ENCODE measurements around the gene H6PD. TPM values are rescaled to one million over a fixed set of nuclear protein-coding genes. Genes with fewer than 3 reads are reported as not detected.
A peak's percentile ranks its signal among the peaks of the same experiment; 100 is the strongest.

Gene H6PD
- total and polyA plus RNA-seq, 2 donors from 2014 or later: 5.7 to 64.3 TPM

DNA sequence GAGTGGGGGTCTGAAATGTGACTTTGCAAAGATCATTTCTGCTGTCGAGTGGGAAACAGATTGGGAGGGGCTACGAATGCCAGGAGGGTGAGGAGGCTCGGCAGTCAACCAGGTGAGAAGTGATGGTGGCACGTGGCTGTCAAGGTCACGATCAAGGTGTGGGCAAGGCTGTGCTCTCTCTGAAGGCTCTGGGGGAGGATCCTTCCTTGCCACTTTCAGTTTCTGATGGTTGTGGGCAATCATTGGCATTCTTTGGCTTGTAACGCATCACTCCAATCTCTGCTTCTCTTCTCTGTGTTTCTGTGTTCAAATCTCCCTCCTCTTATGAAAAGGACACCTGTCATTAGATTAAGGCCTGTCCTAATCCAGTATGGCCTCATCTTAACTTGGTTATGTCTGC lies 52.0 kb downstream of the H6PD start:
- Histone ChIP-seq H3K9me3 (ENCODE audit: control insufficient read depth in 2 of 3, insufficient read depth in 1 of 3, low read length in 3 of 3) (peaks cover 0 to 25% (median 4%) of the 10 kb centered on the region in 3 donors), H3K4me3 (ENCODE audit: low read length in 3 of 3) (no peak overlapping the region), H3K36me3 (ENCODE audit: control insufficient read depth in 2 of 3, insufficient read depth in 3 of 3, low read length in 3 of 3) (no peaks in the 10 kb centered on the region), H3K27me3 (ENCODE audit: control insufficient read depth, insufficient read depth, low read length) (no peaks in the 10 kb centered on the region), H3K9ac (ENCODE audit: low read length in 3 of 3) (no peak overlapping the region), H3K27ac (ENCODE audit: low read depth in 2 of 2, low read length in 2 of 2) (no peak overlapping the region), H3K4me1 (ENCODE audit: control insufficient read depth in 2 of 3, insufficient read depth in 2 of 3, low read depth in 1 of 3, low read length in 3 of 3) (peaks cover 0 to 4% (median 0%) of the 10 kb centered on the region in 3 donors)
- intact Hi-C loops (cut with DNase I): loop anchor here (10.0 kb wide), 1 partner anchor 168 kb away; no protein-coding TSS in a partner anchor
- no peak for DNase-seq
- TF ChIP-seq, protein P1, sequence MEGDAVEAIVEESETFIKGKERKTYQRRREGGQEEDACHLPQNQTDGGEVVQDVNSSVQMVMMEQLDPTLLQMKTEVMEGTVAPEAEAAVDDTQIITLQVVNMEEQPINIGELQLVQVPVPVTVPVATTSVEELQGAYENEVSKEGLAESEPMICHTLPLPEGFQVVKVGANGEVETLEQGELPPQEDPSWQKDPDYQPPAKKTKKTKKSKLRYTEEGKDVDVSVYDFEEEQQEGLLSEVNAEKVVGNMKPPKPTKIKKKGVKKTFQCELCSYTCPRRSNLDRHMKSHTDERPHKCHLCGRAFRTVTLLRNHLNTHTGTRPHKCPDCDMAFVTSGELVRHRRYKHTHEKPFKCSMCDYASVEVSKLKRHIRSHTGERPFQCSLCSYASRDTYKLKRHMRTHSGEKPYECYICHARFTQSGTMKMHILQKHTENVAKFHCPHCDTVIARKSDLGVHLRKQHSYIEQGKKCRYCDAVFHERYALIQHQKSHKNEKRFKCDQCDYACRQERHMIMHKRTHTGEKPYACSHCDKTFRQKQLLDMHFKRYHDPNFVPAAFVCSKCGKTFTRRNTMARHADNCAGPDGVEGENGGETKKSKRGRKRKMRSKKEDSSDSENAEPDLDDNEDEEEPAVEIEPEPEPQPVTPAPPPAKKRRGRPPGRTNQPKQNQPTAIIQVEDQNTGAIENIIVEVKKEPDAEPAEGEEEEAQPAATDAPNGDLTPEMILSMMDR (IDR thresholded peaks at IDR 0.05; ENCODE audit: borderline replicate concordance, extremely low read depth, insufficient read depth): no peak
- FAIRE-seq: no peak

DNA sequence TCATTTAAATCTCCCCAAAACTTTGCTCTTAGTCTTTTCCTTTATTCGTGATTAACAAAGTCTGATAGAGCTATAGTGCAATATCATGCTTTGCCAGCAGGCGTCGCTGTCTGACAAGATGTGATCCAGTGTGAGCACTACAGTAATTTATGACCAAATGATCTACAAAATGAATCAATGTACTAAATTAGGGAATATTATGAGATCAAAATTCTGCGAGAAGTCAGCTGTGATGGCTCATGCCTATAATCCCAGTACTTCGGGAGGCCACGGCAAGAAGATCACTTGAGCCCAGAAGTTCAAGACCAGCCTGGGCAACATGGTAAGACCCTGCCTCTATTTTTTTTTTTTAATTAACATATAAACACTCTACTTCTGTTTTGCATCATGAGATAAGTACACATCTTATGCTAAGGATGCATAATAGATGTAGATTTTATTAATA lies 54.5 kb downstream of the H6PD start:
- FAIRE-seq: peak; percentile 27
- TF ChIP-seq, protein P1 (IDR thresholded peaks at IDR 0.05; ENCODE audit: borderline replicate concordance, extremely low read depth, insufficient read depth): peak; percentile 93
- H3K27ac ChIP-seq (ENCODE audit: low read depth in 2 of 2, low read length in 2 of 2): no peak overlapping the region

DNA sequence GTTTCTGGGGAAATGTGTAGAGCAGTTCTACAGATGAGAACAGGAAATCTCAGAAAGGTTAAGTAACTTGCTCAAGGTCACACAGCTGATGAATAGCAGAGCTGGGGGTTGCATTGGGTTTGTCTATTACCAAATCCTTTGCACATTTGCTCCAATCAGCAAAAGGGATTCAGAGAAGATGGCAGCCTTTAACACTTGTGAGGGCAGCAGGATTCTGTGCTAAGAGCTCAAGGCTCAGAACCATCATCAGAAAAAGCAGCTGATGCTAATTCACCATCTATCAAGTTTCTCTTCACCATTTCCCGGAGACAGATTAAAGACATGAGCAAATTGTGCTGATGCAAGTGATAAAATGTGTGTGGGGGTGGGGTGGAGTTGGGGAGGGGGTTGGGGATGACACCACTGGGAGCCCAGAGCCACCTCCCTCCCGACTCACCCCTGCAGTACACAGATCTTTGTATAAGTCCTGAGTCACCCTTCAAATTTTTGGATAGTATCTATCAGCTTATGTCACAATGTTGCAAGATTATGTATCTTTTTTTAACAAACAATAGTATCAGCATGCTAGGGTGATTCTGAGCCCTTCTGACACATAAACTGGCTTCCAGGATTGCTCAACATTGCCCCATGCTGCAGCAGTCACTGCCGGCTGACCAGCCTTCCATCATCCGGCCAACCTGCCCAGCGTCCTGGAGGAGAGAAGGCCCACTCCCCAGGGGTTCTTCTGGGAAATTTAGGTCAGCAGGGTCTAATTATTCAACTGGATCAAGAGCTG lies 55.3 kb downstream of the H6PD start:
- Histone ChIP-seq H3K36me3 (ENCODE audit: control insufficient read depth in 2 of 3, insufficient read depth in 3 of 3, low read length in 3 of 3) (peaks cover 0 to 2% (median 0%) of the 10 kb centered on the region in 3 donors), H3K4me3 (ENCODE audit: low read length in 3 of 3) (no peak overlapping the region), H3K9ac (ENCODE audit: low read length in 3 of 3) (no peak overlapping the region), H3K4me1 (ENCODE audit: control insufficient read depth in 2 of 3, insufficient read depth in 2 of 3, low read depth in 1 of 3, low read length in 3 of 3) (peaks cover 0 to 14% (median 5%) of the 10 kb centered on the region in 3 donors), H3K9me3 (ENCODE audit: control insufficient read depth in 2 of 3, insufficient read depth in 1 of 3, low read length in 3 of 3) (peaks cover 1 to 25% (median 4%) of the 10 kb centered on the region in 3 donors), H3K27ac (ENCODE audit: low read depth in 2 of 2, low read length in 2 of 2) (peak overlapping the region in 1 of 2 donors; percentile 75), H3K27me3 (ENCODE audit: control insufficient read depth, insufficient read depth, low read length) (no peaks in the 10 kb centered on the region)
- TF ChIP-seq, protein P1 (IDR thresholded peaks at IDR 0.05; ENCODE audit: borderline replicate concordance, extremely low read depth, insufficient read depth): no peak
- intact Hi-C loops (cut with DNase I): loop anchor here (10.0 kb wide), 1 partner anchor 165 kb away; no protein-coding TSS in a partner anchor
- no peak for FAIRE-seq
- DNase-seq: no peak

More for the DNA sequence above, 54.5 kb downstream of the H6PD start:
- H3K9me3 ChIP-seq (ENCODE audit: control insufficient read depth in 2 of 3, insufficient read depth in 1 of 3, low read length in 3 of 3): peaks cover 1 to 25% (median 4%) of the 10 kb centered on the region in 3 donors
- no peaks in the 10 kb centered on the region for H3K27me3 ChIP-seq (ENCODE audit: control insufficient read depth, insufficient read depth, low read length)
- no peak overlapping the region for H3K9ac ChIP-seq (ENCODE audit: low read length in 3 of 3)
- no peak overlapping the region for H3K4me3 ChIP-seq (ENCODE audit: low read length in 3 of 3)
- peaks cover 0 to 2% (median 0%) of the 10 kb centered on the region in 3 donors for H3K36me3 ChIP-seq (ENCODE audit: control insufficient read depth in 2 of 3, insufficient read depth in 3 of 3, low read length in 3 of 3)
- DNase-seq: peak; percentile 50 to 71 (median 54)
- intact Hi-C loops (cut with DNase I): loop anchor here (10.0 kb wide), 1 partner anchor 166 kb away; no protein-coding TSS in a partner anchor
- peaks cover 0 to 8% (median 4%) of the 10 kb centered on the region in 3 donors for H3K4me1 ChIP-seq (ENCODE audit: control insufficient read depth in 2 of 3, insufficient read depth in 2 of 3, low read depth in 1 of 3, low read length in 3 of 3)
